ENCODE results near the gene SUPT3H.

SUPT3H gene

GRCh38 chr6:45132658-45133294 lies 245.0 kb downstream of the SUPT3H start:
- no peaks in the 10 kb centered on the region for H3K27me3 Mint-ChIP-seq (ENCODE audit: low read depth)
- H3K36me3 Mint-ChIP-seq (ENCODE audit: low read depth) = peaks cover 16% of the 10 kb centered on the region
- no peak overlapping the region for H3K4me3 Mint-ChIP-seq
- no peak overlapping the region for H3K27ac Mint-ChIP-seq
- H3K9me3 Mint-ChIP-seq = peaks cover 28% of the 10 kb centered on the region
- H3K4me1 Mint-ChIP-seq (ENCODE audit: low read depth) = no peaks in the 10 kb centered on the region

- Mint-ChIP-seq H3K4me3 (no peak overlapping the region), H3K4me1 (ENCODE audit: low read depth) (no peaks in the 10 kb centered on the region), H3K9me3 (peaks cover 22% of the 10 kb centered on the region), H3K27me3 (ENCODE audit: low read depth) (no peaks in the 10 kb centered on the region), H3K27ac (no peak overlapping the region), H3K36me3 (ENCODE audit: low read depth) (peaks cover 13% of the 10 kb centered on the region)
These were observed 245.7 kb downstream of the SUPT3H start for GRCh38 chr6:45132059-45132458.

- no peaks in the 10 kb centered on the region for H3K27me3 Mint-ChIP-seq (ENCODE audit: low read depth)
- no peak overlapping the region for H3K4me3 Mint-ChIP-seq
- no peaks in the 10 kb centered on the region for H3K36me3 Mint-ChIP-seq (ENCODE audit: low read depth)
- peaks cover 2% of the 10 kb centered on the region for H3K4me1 Mint-ChIP-seq (ENCODE audit: low read depth)
- no peaks in the 10 kb centered on the region for H3K9me3 Mint-ChIP-seq
- H3K27ac Mint-ChIP-seq = no peak overlapping the region
These were observed 248.7 kb downstream of the SUPT3H start for GRCh38 chr6:45129051-45129450.

GRCh38 chr6:45127185-45127584 lies 250.5 kb downstream of the SUPT3H start:
- H3K27ac Mint-ChIP-seq = no peak overlapping the region
- no peak overlapping the region for H3K4me3 Mint-ChIP-seq
- H3K36me3 Mint-ChIP-seq (ENCODE audit: low read depth) = no peaks in the 10 kb centered on the region
- no peaks in the 10 kb centered on the region for H3K27me3 Mint-ChIP-seq (ENCODE audit: low read depth)
- H3K4me1 Mint-ChIP-seq (ENCODE audit: low read depth) = peaks cover 2% of the 10 kb centered on the region
- no peaks in the 10 kb centered on the region for H3K9me3 Mint-ChIP-seq

GRCh38 chr6:45126033-45126432 lies 251.7 kb downstream of the SUPT3H start:
- Mint-ChIP-seq H3K27ac (no peak overlapping the region), H3K36me3 (ENCODE audit: low read depth) (no peaks in the 10 kb centered on the region), H3K4me3 (no peak overlapping the region), H3K27me3 (ENCODE audit: low read depth) (no peaks in the 10 kb centered on the region), H3K9me3 (no peaks in the 10 kb centered on the region), H3K4me1 (ENCODE audit: low read depth) (peaks cover 2% of the 10 kb centered on the region)

GRCh38 chr6:45123023-45123422 lies 254.7 kb downstream of the SUPT3H start:
- H3K4me1 Mint-ChIP-seq (ENCODE audit: low read depth) = peaks cover 3% of the 10 kb centered on the region
- H3K4me3 Mint-ChIP-seq = no peak overlapping the region
- H3K27me3 Mint-ChIP-seq (ENCODE audit: low read depth) = no peaks in the 10 kb centered on the region
- H3K27ac Mint-ChIP-seq = no peak overlapping the region
- no peaks in the 10 kb centered on the region for H3K36me3 Mint-ChIP-seq (ENCODE audit: low read depth)
- H3K9me3 Mint-ChIP-seq = no peaks in the 10 kb centered on the region

- no peaks in the 10 kb centered on the region for H3K9me3 Mint-ChIP-seq
- no peak overlapping the region for H3K27ac Mint-ChIP-seq
- H3K27me3 Mint-ChIP-seq (ENCODE audit: low read depth) = no peaks in the 10 kb centered on the region
- H3K4me1 Mint-ChIP-seq (ENCODE audit: low read depth) = peaks cover 20% of the 10 kb centered on the region
- peaks cover 2% of the 10 kb centered on the region for H3K36me3 Mint-ChIP-seq (ENCODE audit: low read depth)
- no peak overlapping the region for H3K4me3 Mint-ChIP-seq
These were observed 259.0 kb downstream of the SUPT3H start for GRCh38 chr6:45118754-45119153.

GRCh38 chr6:45116714-45117410 lies 260.9 kb downstream of the SUPT3H start:
- Mint-ChIP-seq H3K4me3 (peak overlapping the region; percentile 2), H3K4me1 (ENCODE audit: low read depth) (peaks cover 20% of the 10 kb centered on the region), H3K9me3 (no peaks in the 10 kb centered on the region), H3K36me3 (ENCODE audit: low read depth) (peaks cover 2% of the 10 kb centered on the region), H3K27me3 (ENCODE audit: low read depth) (no peaks in the 10 kb centered on the region), H3K27ac (peak overlapping the region; percentile 9)

- H3K9me3 Mint-ChIP-seq = no peaks in the 10 kb centered on the region
- no peaks in the 10 kb centered on the region for H3K27me3 Mint-ChIP-seq (ENCODE audit: low read depth)
- H3K36me3 Mint-ChIP-seq (ENCODE audit: low read depth) = peaks cover 2% of the 10 kb centered on the region
- peaks cover 22% of the 10 kb centered on the region for H3K4me1 Mint-ChIP-seq (ENCODE audit: low read depth)
- no peak overlapping the region for H3K27ac Mint-ChIP-seq
- H3K4me3 Mint-ChIP-seq = no peak overlapping the region
These were observed 262.0 kb downstream of the SUPT3H start for GRCh38 chr6:45115696-45116095.

GRCh38 chr6:45112711-45113110 lies 265.0 kb downstream of the SUPT3H start:
- no peak overlapping the region for H3K4me3 Mint-ChIP-seq
- H3K4me1 Mint-ChIP-seq (ENCODE audit: low read depth) = peaks cover 26% of the 10 kb centered on the region
- H3K27ac Mint-ChIP-seq = no peak overlapping the region
- H3K9me3 Mint-ChIP-seq = no peaks in the 10 kb centered on the region
- no peaks in the 10 kb centered on the region for H3K27me3 Mint-ChIP-seq (ENCODE audit: low read depth)
- peaks cover 2% of the 10 kb centered on the region for H3K36me3 Mint-ChIP-seq (ENCODE audit: low read depth)

- Mint-ChIP-seq H3K4me1 (ENCODE audit: low read depth) (peaks cover 8% of the 10 kb centered on the region), H3K27ac (no peak overlapping the region), H3K36me3 (ENCODE audit: low read depth) (no peaks in the 10 kb centered on the region), H3K27me3 (ENCODE audit: low read depth) (no peaks in the 10 kb centered on the region), H3K9me3 (no peaks in the 10 kb centered on the region), H3K4me3 (no peak overlapping the region)
These were observed 268.2 kb downstream of the SUPT3H start for GRCh38 chr6:45109551-45109950.

GRCh38 chr6:45105170-45105820 lies 272.4 kb downstream of the SUPT3H start:
- Mint-ChIP-seq H3K27ac (no peak overlapping the region), H3K36me3 (ENCODE audit: low read depth) (no peaks in the 10 kb centered on the region), H3K4me1 (ENCODE audit: low read depth) (peaks cover 6% of the 10 kb centered on the region), H3K27me3 (ENCODE audit: low read depth) (no peaks in the 10 kb centered on the region), H3K4me3 (no peak overlapping the region), H3K9me3 (no peaks in the 10 kb centered on the region)

GRCh38 chr6:45104429-45104828 lies 273.3 kb downstream of the SUPT3H start:
- no peaks in the 10 kb centered on the region for H3K27me3 Mint-ChIP-seq (ENCODE audit: low read depth)
- no peak overlapping the region for H3K4me3 Mint-ChIP-seq
- no peak overlapping the region for H3K27ac Mint-ChIP-seq
- no peaks in the 10 kb centered on the region for H3K36me3 Mint-ChIP-seq (ENCODE audit: low read depth)
- H3K4me1 Mint-ChIP-seq (ENCODE audit: low read depth) = no peaks in the 10 kb centered on the region
- H3K9me3 Mint-ChIP-seq = no peaks in the 10 kb centered on the region

GRCh38 chr6:45098256-45098655 lies 279.5 kb downstream of the SUPT3H start:
- no peak overlapping the region for H3K4me3 Mint-ChIP-seq
- H3K27me3 Mint-ChIP-seq (ENCODE audit: low read depth) = no peaks in the 10 kb centered on the region
- H3K4me1 Mint-ChIP-seq (ENCODE audit: low read depth) = no peaks in the 10 kb centered on the region
- no peak overlapping the region for H3K27ac Mint-ChIP-seq
- no peaks in the 10 kb centered on the region for H3K9me3 Mint-ChIP-seq
- no peaks in the 10 kb centered on the region for H3K36me3 Mint-ChIP-seq (ENCODE audit: low read depth)

GRCh38 chr6:45094831-45095230 lies 282.9 kb downstream of the SUPT3H start:
- Mint-ChIP-seq H3K27ac (no peak overlapping the region), H3K9me3 (no peaks in the 10 kb centered on the region), H3K4me1 (ENCODE audit: low read depth) (no peaks in the 10 kb centered on the region), H3K27me3 (ENCODE audit: low read depth) (no peaks in the 10 kb centered on the region), H3K36me3 (ENCODE audit: low read depth) (no peaks in the 10 kb centered on the region), H3K4me3 (no peak overlapping the region)

Measured in T-helper 1 cell treated with Interleukin-12 subunit alpha and Interleukin-12 subunit beta and Interleukin-4 antibody, amounts not matched to agents 30 μg/mL and 1 μg/mL, for 36 hours (primary cell).